ENCODE measurements around the gene ATP2A3. TPM values are rescaled to one million over a fixed set of nuclear protein-coding genes. Genes with fewer than 3 reads are reported as not detected.

Gene ATP2A3
- total RNA-seq, 2 donors from 2014 or later, result 16.3 to 44.5 TPM

DNA sequence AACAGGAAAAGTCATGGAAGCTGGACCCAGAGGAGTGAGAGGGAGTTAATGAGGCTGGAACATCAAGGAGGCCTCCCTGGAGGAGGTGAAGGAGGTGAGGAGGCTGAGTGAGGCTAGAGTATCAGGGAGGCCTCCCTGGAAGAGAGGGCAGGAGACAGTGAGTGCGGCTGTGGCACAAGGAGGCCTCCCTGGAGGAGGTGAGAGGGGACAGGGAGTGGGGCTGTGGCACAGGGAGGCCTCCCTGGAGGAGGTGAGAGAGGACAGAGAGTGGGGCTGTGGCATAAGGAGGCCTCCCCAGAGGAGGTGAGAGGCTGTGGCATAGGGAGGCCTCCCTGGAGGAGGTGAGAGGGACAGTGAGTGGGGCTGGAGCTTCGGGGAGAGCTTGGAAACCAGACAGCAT lies 76.8 kb downstream of the ATP2A3 start:
- TF ChIP-seq POLR2AphosphoS5 (IDR thresholded peaks at IDR 0.05) (no peak), POLR2A (IDR thresholded peaks at IDR 0.05) (no peak)
- TF ChIP-seq, protein P1, sequence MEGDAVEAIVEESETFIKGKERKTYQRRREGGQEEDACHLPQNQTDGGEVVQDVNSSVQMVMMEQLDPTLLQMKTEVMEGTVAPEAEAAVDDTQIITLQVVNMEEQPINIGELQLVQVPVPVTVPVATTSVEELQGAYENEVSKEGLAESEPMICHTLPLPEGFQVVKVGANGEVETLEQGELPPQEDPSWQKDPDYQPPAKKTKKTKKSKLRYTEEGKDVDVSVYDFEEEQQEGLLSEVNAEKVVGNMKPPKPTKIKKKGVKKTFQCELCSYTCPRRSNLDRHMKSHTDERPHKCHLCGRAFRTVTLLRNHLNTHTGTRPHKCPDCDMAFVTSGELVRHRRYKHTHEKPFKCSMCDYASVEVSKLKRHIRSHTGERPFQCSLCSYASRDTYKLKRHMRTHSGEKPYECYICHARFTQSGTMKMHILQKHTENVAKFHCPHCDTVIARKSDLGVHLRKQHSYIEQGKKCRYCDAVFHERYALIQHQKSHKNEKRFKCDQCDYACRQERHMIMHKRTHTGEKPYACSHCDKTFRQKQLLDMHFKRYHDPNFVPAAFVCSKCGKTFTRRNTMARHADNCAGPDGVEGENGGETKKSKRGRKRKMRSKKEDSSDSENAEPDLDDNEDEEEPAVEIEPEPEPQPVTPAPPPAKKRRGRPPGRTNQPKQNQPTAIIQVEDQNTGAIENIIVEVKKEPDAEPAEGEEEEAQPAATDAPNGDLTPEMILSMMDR (IDR thresholded peaks at IDR 0.05), result no peak
- intact Hi-C loops (cut with DNase I), result no loop called here
- DNase-seq (ENCODE audit: low spot score), result no peak
- Histone ChIP-seq H3K36me3 (no peaks in the 10 kb centered on the region), H3K4me1 (replicated peaks) (peaks cover 13% of the 10 kb centered on the region), H3K27ac (peak overlapping the region; percentile 87 to 90), H3K9me3 (no peaks in the 10 kb centered on the region), H3K4me3 (no peak overlapping the region), H3K27me3 (replicated peaks; ENCODE audit: insufficient read depth) (no peaks in the 10 kb centered on the region)
- WGBS, result 68% methylated on average over 2 of the region's 2 CpGs

DNA sequence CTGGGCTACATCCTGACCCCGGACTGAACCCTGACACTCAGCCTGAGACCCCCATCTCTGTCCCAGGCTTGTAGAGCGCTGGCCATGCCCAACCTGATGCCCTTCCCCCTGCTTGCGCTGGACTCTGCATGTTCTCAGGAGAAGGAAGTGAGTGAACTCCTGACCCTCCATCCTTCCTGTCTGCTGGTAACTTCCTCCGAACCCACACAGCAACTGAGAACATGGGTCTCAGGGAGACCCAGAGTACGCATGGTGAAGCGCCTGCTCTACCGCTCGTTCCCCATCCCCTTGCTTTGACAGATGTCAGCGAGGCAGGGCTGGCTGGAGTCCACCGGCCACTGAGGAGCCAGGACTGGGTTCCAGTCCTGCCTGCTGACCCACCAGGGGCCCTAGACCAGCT lies 77.5 kb downstream of the ATP2A3 start:
- Histone ChIP-seq H3K27me3 (replicated peaks; ENCODE audit: insufficient read depth) (no peaks in the 10 kb centered on the region), H3K9me3 (no peaks in the 10 kb centered on the region), H3K36me3 (no peaks in the 10 kb centered on the region), H3K4me3 (no peak overlapping the region), H3K4me1 (replicated peaks) (peaks cover 12% of the 10 kb centered on the region), H3K27ac (peak overlapping the region; percentile 87 to 90)
- intact Hi-C loops (cut with DNase I), result no loop called here
- TF ChIP-seq POLR2AphosphoS5 (IDR thresholded peaks at IDR 0.05) (no peak), POLR2A (IDR thresholded peaks at IDR 0.05) (no peak)
- TF ChIP-seq, protein P1 (IDR thresholded peaks at IDR 0.05), result no peak
- WGBS, result 82% methylated on average over 10 of the region's 10 CpGs
- no peak for DNase-seq (ENCODE audit: low spot score)

DNA sequence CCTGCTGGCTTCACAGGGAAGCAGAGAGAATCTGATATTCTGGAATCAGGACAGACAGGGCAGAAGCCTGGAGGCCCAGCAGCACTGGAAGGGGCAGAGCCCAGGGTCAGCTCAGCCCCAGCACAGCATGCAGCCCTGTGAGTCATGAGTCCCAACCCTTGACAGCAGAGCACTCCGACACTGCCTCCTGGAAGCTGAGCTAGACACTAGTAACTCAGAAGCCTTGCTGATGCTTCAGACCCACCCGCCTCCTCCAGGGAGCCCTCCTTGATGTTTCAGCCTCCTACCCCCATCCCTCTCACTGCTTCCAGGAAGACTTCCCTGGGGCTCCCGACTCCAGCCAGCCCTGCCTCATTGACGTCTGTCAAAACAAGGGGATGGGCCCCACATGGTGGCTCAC lies 78.3 kb downstream of the ATP2A3 start:
- TF ChIP-seq POLR2A (IDR thresholded peaks at IDR 0.05) (no peak), POLR2AphosphoS5 (IDR thresholded peaks at IDR 0.05) (no peak)
- TF ChIP-seq, protein P1 (IDR thresholded peaks at IDR 0.05), result no peak
- intact Hi-C loops (cut with DNase I), result no loop called here
- WGBS, result 96% methylated on average over 4 of the region's 4 CpGs
- Histone ChIP-seq H3K4me1 (replicated peaks) (peaks cover 12% of the 10 kb centered on the region), H3K36me3 (no peaks in the 10 kb centered on the region), H3K27ac (no peak overlapping the region), H3K27me3 (replicated peaks; ENCODE audit: insufficient read depth) (no peaks in the 10 kb centered on the region), H3K4me3 (no peak overlapping the region), H3K9me3 (no peaks in the 10 kb centered on the region)
- no peak for DNase-seq (ENCODE audit: low spot score)

DNA sequence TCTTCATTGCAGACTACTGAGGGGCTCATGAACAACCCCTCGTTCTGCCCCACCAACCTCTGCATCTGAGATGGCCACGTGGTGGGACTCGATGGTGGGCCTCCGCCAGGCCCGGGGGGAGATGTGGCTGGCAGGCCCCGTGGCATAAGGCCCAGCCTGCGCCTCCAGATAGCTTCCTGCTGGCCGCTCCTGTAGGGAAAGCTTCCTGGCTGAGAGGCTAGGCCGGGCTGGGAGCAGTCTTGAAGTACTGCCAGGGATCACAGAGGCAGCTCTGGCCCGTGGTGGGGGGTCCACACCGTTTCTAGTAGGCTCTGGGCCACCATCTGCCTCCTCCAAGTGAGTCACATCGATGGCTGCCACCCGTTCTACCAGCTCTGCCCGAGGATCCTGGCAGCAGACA lies 79.0 kb downstream of the ATP2A3 start:
- intact Hi-C loops (cut with DNase I), result no loop called here
- Histone ChIP-seq H3K27me3 (replicated peaks; ENCODE audit: insufficient read depth) (no peaks in the 10 kb centered on the region), H3K4me3 (no peak overlapping the region), H3K9me3 (no peaks in the 10 kb centered on the region), H3K36me3 (no peaks in the 10 kb centered on the region), H3K4me1 (replicated peaks) (peaks cover 12% of the 10 kb centered on the region), H3K27ac (peak overlapping the region in 1 of 2 donors; percentile 15)
- DNase-seq (ENCODE audit: low spot score), result no peak
- TF ChIP-seq POLR2AphosphoS5 (IDR thresholded peaks at IDR 0.05) (no peak), POLR2A (IDR thresholded peaks at IDR 0.05) (no peak)
- TF ChIP-seq, protein P1 (IDR thresholded peaks at IDR 0.05), result no peak
- 78% methylated on average over 12 of the region's 14 CpGs for WGBS

DNA sequence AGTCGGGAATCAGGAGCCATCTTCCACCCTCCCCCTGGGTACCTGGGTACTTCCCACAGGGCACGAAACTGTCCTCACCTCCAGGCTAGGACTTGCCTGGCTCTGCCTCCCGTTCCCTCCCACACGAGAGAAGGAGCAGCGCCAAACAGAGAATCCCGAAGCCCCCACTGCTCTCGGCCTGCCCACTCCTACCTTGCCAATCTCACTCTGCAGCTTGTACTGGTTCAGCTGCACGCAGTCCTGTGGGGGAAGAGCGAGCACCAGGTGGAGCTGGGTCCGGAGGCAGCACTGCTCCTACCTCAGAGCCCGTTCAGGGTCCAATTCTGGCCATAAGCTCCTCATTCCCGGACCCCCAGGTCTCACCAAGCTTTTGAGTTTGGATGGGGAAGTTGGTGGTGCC lies 80.0 kb downstream of the ATP2A3 start:
- no peaks in the 10 kb centered on the region for H3K27me3 ChIP-seq (replicated peaks; ENCODE audit: insufficient read depth)
- no peaks in the 10 kb centered on the region for H3K36me3 ChIP-seq
- no peaks in the 10 kb centered on the region for H3K9me3 ChIP-seq
- WGBS, result 60% methylated on average over 12 of the region's 12 CpGs
- H3K4me1 ChIP-seq (replicated peaks), result peaks cover 12% of the 10 kb centered on the region
- DNase-seq (ENCODE audit: low spot score), result no peak
- no peak overlapping the region for H3K4me3 ChIP-seq
- intact Hi-C loops (cut with DNase I), result no loop called here
- no peak overlapping the region for H3K27ac ChIP-seq
- no peak for TF ChIP-seq POLR2AphosphoS5 (IDR thresholded peaks at IDR 0.05)
- TF ChIP-seq, protein P1 (IDR thresholded peaks at IDR 0.05), result no peak
- TF ChIP-seq POLR2A (IDR thresholded peaks at IDR 0.05), result no peak

Data from prostate gland (tissue), 2 donors.